Tibial nerve (tissue), 4 donors: ENCODE data around the gene TMEM217. TPM values are rescaled to one million over a fixed set of nuclear protein-coding genes. Genes with fewer than 3 reads are reported as not detected.
A peak's percentile ranks its signal among the peaks of the same experiment; 100 is the strongest.

ENCODE experiments used
- DNase-seq, 2 donors: peaks; one replicate each; pipeline ENCODE4 v3.0.0-alpha.2; 2019; ENCODE audit warnings: low spot score in 2 of 2
- H3K27ac ChIP-seq, 4 donors: fragments of 200-600 bp; sonication (generic) in 3 of 4; one replicate each; pipeline ENCODE4 v1.5.1; 2017 to 2019; ENCODE audit warnings: mild to moderate bottlenecking in 1 of 4
- H3K27me3 ChIP-seq, 2 donors: fragments of 200-600 bp; sonication (generic) in 1 of 2; one replicate each; pipeline versions ENCODE4 v1.5.1 to v1.6.0; 2017 to 2019
- H3K36me3 ChIP-seq, 3 donors: fragments of 200-600 bp; sonication (generic); one replicate each; pipeline ENCODE4 v1.5.1; 2018 to 2019
- H3K4me1 ChIP-seq, 4 donors: fragments of 200-600 bp; sonication (generic) in 3 of 4; one replicate each; pipeline ENCODE4 v1.5.1; 2017 to 2019
- H3K4me3 ChIP-seq, 4 donors: fragments of 200-600 bp; sonication (generic) in 3 of 4; one replicate each; pipeline ENCODE4 v1.5.1; 2017 to 2019; ENCODE audit warnings: mild to moderate bottlenecking in 1 of 4, moderate library complexity in 1 of 4
- H3K9me3 ChIP-seq, 4 donors: fragments of 200-600 bp; sonication (generic) in 3 of 4; one replicate each; pipeline ENCODE4 v1.5.1; 2017 to 2019
- CTCF ChIP-seq, 5 experiments: fragments of 200-600 bp in 3 of 5; fragments of 450-650 bp in 2 of 5; sonication (generic) in 3 of 5; IDR thresholded peaks; one replicate each; pipeline ENCODE4 v1.5.1; 2016 to 2019; ENCODE audit warnings: antibody characterized with exemption in 5 of 5, mild to moderate bottlenecking in 3 of 5, moderate library complexity in 2 of 5
- EP300 ChIP-seq, 2 donors: sonication (generic); formaldehyde crosslinking; IDR thresholded peaks; one replicate each; pipeline ENCODE4 v1.6.1; 2017; ENCODE audit warnings: antibody characterized with exemption in 2 of 2, mild to moderate bottlenecking in 1 of 2
- POLR2A ChIP-seq, 2 donors: fragments of 450-650 bp; IDR thresholded peaks; one replicate each; pipeline ENCODE4 v1.6.1; 2017; ENCODE audit warnings: antibody characterized with exemption in 2 of 2, mild to moderate bottlenecking in 2 of 2, moderate library complexity in 2 of 2
- WGBS, 2 donors: methylation state at CpG; one replicate each; pipeline ENCODE4 v1.1.5; 2018; 5-methylcytosine and 5-hydroxymethylcytosine counted together
- total RNA-seq, 4 donors: library from RNA; depleted of rRNA; stranded (reverse); fragments of >200 nt; gene quantifications; one replicate each; pipeline ENCODE4 v1.1.0, GENCODE V29; 2016

TMEM217 gene
- total RNA-seq, 4 donors from 2014 or later = 0.39 to 1.2 TPM; not detected in 2

- TF ChIP-seq CTCF (IDR thresholded peaks at IDR 0.05) (no peak), EP300 (IDR thresholded peaks at IDR 0.05) (peak in 1 of 2 donors; percentile 49)
- Histone ChIP-seq H3K4me1 (peaks cover 0 to 52% (median 17%) of the 10 kb centered on the region in 4 donors), H3K9me3 (no peaks in the 10 kb centered on the region), H3K27ac (peak overlapping the region; percentile 40 to 78 (median 68)), H3K36me3 (no peaks in the 10 kb centered on the region), H3K27me3 (no peaks in the 10 kb centered on the region), H3K4me3 (no peak overlapping the region)
- 89 to 96% methylated on average over 1 of the region's 1 CpG for WGBS, 2 donors
- DNase-seq = peak in 1 of 2 donors; percentile 60
Observed at GRCh38 chr6:37242429-37243052, 15.4 kb downstream of the TMEM217 start.

- Histone ChIP-seq H3K4me3 (no peak overlapping the region), H3K27ac (peak overlapping the region in 3 of 4 donors; percentile 62 to 78 (median 74)), H3K27me3 (no peaks in the 10 kb centered on the region), H3K9me3 (no peaks in the 10 kb centered on the region), H3K36me3 (no peaks in the 10 kb centered on the region), H3K4me1 (peaks cover 0 to 52% (median 17%) of the 10 kb centered on the region in 4 donors)
- TF ChIP-seq EP300 (IDR thresholded peaks at IDR 0.05) (no peak), CTCF (IDR thresholded peaks at IDR 0.05) (no peak), POLR2A (IDR thresholded peaks at IDR 0.05) (no peak)
- WGBS, 2 donors = 73 to 78% methylated on average over 5 of the region's 5 CpGs
- no peak for DNase-seq
Observed at GRCh38 chr6:37241775-37242428, 16.0 kb downstream of the TMEM217 start.

- 93 to 98% methylated on average over 6 of the region's 6 CpGs for WGBS, 2 donors
- peaks cover 0 to 52% (median 17%) of the 10 kb centered on the region in 4 donors for H3K4me1 ChIP-seq
- no peaks in the 10 kb centered on the region for H3K36me3 ChIP-seq
- TF ChIP-seq EP300 (IDR thresholded peaks at IDR 0.05) = no peak
- no peak for DNase-seq
- no peaks in the 10 kb centered on the region for H3K27me3 ChIP-seq
- H3K27ac ChIP-seq = peak overlapping the region in 1 of 4 donors; percentile 74
- no peak overlapping the region for H3K4me3 ChIP-seq
- no peaks in the 10 kb centered on the region for H3K9me3 ChIP-seq
Observed at GRCh38 chr6:37241131-37241530, 16.8 kb downstream of the TMEM217 start.

- H3K9me3 ChIP-seq = no peaks in the 10 kb centered on the region
- TF ChIP-seq POLR2A (IDR thresholded peaks at IDR 0.05) (no peak), EP300 (IDR thresholded peaks at IDR 0.05) (no peak), CTCF (IDR thresholded peaks at IDR 0.05) (no peak)
- WGBS, 2 donors = 21 to 25% methylated on average over 4 of the region's 4 CpGs
- peaks cover 0 to 47% (median 15%) of the 10 kb centered on the region in 4 donors for H3K4me1 ChIP-seq
- H3K27me3 ChIP-seq = no peaks in the 10 kb centered on the region
- no peak overlapping the region for H3K4me3 ChIP-seq
- H3K27ac ChIP-seq = peak overlapping the region in 3 of 4 donors; percentile 41 to 78 (median 61)
- peak; percentile 65 to 89 for DNase-seq
- no peaks in the 10 kb centered on the region for H3K36me3 ChIP-seq
Observed at GRCh38 chr6:37239950-37240713, 17.8 kb downstream of the TMEM217 start.

GRCh38 chr6:37239526-37239925 lies 18.4 kb downstream of the TMEM217 start:
- H3K4me1 ChIP-seq = peaks cover 0 to 45% (median 14%) of the 10 kb centered on the region in 4 donors
- WGBS, 2 donors = 56 to 73% methylated on average over 3 of the region's 3 CpGs

More at GRCh38 chr6:37239526-37239925, 18.4 kb downstream of the TMEM217 start:
- H3K27me3 ChIP-seq = no peaks in the 10 kb centered on the region
- H3K9me3 ChIP-seq = no peaks in the 10 kb centered on the region
- TF ChIP-seq CTCF (IDR thresholded peaks at IDR 0.05) = no peak
- TF ChIP-seq POLR2A (IDR thresholded peaks at IDR 0.05) = no peak
- no peak for TF ChIP-seq EP300 (IDR thresholded peaks at IDR 0.05)
- H3K27ac ChIP-seq = peak overlapping the region in 3 of 4 donors; percentile 41 to 78 (median 61)
- DNase-seq = no peak
- no peaks in the 10 kb centered on the region for H3K36me3 ChIP-seq
- H3K4me3 ChIP-seq = no peak overlapping the region
